ENCODE results near the gene CAMK4.

DNA sequence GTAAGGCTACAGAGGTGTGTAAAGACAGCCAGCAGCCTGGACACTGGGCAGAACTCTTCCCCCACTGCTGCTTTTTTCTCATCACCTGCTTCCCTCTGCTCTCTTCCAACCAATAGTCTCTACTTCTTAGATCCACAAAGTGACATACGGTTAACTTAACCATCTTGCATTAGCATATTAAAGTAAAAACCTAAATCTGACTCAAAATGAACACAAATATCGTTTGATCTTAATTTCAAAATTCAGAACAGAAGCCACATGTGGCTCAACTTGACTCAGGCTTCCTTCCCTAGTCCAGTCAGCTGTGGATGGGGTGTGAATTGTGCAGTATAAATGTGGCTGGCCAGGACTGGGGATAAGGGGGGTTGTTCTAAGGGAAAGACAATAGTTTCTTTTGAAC, 173.8 kb downstream of the CAMK4 start:
- TF ChIP-seq BHLHE40 (IDR thresholded peaks at IDR 0.05; ENCODE audit: borderline replicate concordance) (no peak), ELF4 (IDR thresholded peaks at IDR 0.05) (no peak), FOXA1 (IDR thresholded peaks at IDR 0.05) (no peak), SP1 (IDR thresholded peaks at IDR 0.05) (no peak)

Data from HEK293T (cell line).